Stimulated activated CD4-positive, alpha-beta T cell treated with anti-CD3 and anti-CD28 coated beads, Interleukin-1b, Interleukin-23, amount 100 ng/mL, for 24 hours (primary cell): ENCODE data around the gene GTSE1.

Source experiments
- DNase-seq, 4 experiments: peaks; one replicate each; pipeline ENCODE4 v3.0.0-alpha.2; 2020; ENCODE audit warnings: low read depth in 4 of 4, low spot score in 1 of 4

The GTSE1 gene

GRCh38 chr22:46364341-46365165 lies 67.9 kb downstream of the GTSE1 start:
- DNase-seq: no peak

DNA sequence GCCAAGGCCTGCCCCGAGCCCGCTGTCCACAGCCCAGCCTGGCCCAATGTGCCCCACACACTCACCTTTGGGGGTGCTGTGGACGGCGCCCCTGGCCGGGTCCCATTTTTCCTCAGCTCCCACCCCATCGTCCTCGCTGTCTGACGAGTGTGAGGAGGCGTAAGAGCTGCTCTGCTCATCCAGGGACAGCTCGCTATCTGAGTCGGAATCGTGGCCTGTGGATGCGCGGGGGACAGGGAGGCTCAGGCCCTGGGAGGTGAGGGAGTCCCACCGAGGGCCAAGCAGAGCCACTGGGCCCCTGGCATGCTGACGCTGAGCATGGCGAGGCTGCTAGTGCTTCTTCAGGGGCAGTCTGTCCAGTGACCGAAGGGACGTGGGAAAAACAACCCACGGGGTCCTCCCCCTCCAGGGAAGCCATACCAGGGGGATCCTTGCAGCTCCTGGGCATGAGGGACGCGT lies 68.5 kb downstream of the GTSE1 start:
- DNase-seq: no peak

DNA sequence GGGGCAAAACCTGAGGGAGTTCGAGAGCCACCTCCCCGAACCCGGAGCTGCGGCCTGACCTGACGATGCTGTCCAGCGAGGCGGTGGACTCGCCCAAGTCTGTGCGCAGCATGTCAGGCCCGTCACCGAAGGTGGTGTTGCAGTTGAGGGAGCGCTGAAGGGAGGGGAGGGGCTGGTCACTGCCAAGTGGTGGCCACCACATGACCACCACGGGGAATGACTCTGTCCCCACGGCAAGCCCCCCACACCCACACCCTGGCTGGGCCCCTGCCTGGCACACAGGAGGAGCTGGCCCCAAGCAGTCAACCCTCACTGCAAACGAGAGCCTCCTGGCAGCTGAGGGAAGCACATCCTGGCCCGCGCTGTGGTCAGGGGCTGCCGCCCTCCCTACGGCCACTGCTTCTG lies 69.7 kb downstream of the GTSE1 start:
- DNase-seq: no peak

DNA sequence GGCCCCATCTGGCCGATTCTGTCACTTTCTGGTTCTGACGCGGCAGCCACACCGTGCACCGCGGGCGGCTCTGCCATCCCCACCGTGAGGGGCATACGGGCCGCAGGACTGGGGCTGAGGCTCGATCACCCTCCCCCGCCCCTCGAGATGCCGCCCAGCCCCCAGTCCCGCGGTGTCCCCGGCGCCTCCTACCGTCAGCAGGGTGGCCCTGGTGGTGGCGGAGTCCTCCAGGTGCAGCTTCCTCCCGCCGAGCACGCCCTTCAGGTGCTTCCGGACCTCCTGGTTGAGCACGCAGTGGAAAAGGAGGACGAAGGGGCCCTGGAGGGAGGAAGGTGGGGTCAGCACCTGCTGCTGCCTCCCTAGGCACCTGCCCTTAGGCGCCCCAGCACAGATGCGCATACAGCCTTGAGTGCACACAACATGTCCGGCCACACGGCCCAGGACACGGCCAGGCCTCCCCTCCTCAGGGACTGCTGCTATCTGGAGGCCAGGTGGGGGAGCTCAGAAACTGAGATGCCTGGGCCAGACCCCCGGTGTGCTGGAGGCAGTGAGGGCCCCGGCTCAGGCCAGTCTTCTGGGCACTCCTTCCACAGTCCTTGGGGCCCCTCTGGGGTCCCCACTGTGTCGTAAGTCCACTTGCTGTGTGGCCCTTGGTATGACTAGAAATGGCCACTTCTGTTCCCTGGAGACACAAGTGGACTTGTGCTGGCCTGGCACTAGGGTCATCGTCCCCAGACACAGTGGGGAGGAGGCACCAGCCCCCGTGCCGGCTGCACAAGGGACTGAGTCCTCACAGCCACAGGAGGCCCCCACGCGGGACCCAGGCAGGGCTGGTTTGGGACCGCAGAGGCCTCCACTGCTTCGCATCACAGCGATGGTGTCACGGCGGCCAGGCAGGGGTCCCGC lies 70.4 kb downstream of the GTSE1 start:
- DNase-seq: no peak

DNA sequence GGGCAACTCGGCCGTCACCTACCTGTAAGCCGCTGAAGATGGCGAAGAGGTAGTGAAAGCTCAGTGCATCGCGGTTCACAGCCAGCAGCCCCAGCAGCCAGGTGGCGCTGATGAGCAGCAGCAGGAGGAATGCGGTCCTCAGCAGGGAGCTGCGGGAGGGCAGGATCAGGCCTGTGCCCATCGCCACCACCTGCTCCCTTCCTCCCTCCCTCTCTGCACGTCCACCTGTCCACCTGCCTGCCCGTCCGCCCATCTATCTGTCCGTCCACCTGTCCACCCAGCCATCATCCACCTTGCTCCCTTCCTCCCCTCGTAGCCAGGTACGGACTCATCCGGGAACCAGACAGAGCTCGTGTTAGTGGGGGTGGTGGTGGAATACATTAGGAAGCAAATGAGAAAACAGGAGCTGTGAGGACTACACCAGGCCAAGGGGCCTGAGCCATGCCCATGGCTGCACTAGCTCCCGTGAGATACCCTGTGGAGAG lies 71.1 kb downstream of the GTSE1 start:
- DNase-seq: peak; percentile 38 to 63 (median 46)

DNA sequence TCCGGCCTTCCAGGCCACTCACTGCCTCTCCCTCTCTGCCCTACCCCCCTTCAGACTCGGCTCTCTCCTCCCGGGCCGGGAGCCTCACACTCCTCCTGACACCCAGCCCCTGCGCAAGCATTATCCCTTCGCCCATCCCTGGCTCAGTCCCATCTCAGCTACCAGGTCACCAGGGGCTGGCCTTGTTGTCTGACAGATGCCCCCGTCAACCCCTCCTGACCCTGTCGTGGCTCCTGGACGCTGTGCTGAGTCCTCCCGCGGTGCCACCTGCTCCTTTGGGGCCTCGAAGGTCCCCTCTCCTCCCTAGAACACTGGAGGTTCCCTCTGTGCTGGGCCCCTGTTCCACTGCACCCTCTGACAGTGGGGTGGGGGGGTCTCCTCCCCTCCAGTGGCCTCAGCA lies 71.8 kb downstream of the GTSE1 start:
- no peak for DNase-seq

DNA sequence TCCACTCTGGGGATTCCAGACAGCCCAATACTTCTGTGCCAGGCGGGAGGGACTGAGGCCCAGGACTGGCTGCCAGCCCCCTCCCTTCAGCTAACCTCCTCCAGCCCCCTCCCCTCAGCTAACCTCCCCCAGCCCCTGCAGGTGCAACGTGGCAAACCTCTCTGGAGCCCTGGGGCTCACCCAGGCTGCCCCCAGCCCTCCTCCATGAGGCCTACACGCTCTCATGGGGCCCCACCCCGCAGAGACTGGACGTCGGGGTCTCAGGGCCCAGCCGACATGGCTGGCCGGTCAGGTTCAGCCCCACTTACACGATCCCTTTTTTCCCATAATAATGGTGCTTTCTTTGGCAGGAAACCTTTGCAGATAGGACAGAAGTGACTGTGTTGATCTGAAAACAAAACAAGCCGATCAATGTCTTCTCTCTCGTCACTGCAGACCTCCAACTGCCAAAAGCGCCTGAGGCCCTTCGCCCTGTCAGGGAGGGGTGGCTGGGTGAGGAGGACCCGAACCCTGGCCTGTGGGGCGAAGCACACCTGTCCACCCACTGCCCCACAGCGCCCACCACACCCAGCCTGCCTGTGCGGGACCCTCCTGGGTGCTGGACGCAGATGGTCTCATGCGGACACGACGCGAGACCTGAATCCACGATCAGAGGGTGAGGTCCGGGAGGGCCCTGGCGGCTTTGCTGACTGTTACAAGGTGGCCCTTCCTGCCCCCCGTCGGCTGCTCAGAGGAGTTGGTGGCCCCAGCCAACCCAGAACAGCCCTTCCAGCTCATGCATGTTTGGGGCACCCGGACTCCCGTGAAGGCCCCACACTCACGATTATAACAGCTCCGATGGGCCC lies 72.4 kb downstream of the GTSE1 start:
- DNase-seq: no peak

DNA sequence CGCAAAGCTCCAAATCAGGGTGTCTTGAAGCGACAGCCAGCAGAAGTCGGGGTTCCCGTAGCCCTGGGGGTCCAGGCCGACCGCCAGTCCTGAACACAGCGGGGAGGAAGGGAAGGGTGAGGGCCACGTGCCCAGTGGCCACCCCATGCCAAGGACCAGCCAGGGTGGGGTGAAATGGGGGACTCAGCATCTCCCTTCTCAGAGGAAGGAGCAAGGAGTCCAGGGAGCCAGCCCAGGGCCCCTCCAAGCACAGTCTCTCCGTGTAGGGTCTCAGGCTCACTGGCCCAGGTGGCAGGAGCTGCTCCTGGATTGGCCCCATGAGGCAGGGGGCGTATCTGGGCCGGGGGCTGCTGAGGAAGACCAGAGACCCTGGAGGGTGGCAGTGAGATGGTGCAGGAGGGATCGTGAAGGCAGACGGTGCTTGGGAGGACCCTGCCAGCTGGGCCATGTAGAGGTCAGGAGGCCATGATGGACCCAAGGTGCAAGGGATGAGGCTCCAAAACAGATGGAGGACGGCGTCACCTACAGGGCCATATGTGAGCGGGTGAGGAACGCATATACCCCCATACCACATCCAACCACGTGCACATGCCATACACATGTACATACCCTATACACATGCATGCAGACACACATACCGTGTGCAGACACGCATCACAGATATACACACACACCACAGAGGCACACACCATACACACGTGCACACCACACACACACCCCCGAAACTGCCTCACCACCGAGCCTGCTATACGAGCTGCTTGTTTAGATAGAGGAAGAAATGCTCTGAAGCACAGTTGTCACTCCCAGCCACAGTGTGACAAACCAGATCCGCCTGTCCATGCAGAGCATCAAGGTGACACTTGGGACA lies 73.3 kb downstream of the GTSE1 start:
- DNase-seq: no peak

GRCh38 chr22:46370584-46371291 lies 74.1 kb downstream of the GTSE1 start:
- no peak for DNase-seq

GRCh38 chr22:46371623-46372226 lies 75.1 kb downstream of the GTSE1 start:
- no peak for DNase-seq

DNA sequence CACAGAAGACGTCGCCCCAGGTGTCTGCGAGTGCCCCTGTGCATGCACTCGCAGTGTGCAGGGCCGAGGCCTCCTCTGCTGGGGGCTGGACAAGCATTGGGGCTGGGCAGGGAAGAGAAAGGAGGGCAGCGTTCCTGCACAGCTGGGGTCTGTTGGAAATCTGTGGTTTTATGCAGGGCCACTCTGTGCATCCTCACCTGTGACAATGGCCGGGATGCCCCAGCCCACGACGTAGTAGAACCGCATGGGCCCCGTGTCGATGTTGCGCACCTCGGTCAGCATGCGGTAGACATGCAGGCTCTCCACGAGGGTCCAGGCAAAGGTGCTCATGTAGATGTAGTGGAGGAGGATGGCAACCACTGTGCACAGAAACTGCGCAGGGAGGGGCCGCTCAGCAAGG lies 76.0 kb downstream of the GTSE1 start:
- DNase-seq: no peak

- DNase-seq: no peak
Observed at GRCh38 chr22:46373159-46373558, 76.5 kb downstream of the GTSE1 start.

DNA sequence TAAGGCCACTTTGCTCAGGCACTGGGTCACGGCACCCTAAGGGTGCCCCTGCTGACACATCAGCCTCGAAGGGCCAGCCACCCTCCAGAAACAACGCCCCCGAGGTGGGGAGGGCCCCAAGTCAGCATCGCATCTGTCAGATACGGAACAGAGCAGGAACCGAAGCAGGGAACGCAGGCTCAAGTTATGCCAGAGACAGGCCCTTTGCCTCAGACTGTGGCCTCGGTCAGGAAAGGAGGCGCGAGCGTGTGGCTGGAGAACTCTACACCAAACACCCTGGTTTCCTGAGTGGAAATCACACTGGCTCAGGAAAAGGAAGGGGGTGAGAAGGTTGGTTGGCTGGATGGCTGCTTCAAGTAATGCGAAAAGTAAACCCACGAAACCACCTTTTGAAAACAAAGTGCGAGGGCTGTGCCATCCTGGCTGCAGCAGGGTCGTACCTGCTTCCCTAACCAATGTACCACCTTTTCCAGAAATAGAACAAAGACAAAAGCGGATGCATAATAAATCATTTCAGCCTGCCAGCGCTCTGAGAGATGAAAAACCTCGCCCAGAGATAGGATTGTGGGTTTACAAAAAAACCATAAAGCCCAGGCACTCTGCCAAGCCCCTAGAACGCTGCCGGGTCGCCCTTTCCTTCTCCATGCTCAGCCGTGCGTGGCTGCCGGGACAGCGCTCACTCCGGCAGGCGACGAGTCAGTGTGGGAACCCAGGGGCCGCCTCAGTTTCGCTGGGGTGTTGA lies 77.4 kb downstream of the GTSE1 start:
- DNase-seq: no peak

DNA sequence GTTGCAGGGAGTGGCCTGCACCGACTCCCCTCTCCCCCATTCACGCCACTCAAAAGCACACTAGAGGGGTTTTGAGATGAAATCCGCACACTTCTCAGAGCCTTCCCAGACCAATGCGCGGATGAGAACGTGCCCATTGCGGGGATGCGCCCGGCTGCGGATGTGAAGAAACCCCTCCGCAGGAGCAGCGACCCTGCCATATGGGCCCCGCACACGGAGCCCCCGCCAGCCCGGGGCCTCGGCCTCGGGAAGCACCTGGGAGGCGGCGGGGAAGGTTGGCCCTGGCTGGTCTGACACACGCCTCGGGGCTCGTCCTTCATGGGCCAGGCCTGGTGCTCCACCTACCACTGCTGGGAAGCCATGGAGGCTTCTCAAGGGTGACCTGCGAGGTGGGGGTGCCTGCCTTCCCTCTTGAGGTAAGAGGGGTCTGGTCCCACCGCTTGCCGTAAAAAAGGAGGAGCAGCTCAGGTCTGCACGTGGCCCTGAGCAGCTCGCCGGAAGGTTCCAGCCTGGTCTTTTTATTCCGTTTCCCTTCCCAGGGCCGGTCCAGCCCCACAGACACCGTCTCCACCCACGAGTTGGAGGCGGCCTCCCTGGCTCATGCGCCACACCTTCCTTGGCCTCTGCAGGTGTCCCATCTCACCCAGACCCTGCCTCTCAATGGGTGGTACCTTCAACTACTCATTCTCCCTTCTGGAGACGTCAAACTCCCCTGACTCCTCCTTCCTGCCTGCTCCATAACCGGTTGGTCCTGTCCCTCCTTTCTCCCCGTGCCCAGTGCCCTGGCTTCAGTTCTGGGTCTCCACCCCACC lies 78.2 kb downstream of the GTSE1 start:
- DNase-seq: no peak

- no peak for DNase-seq
Observed at GRCh38 chr22:46376111-46376510, 79.4 kb downstream of the GTSE1 start.

DNA sequence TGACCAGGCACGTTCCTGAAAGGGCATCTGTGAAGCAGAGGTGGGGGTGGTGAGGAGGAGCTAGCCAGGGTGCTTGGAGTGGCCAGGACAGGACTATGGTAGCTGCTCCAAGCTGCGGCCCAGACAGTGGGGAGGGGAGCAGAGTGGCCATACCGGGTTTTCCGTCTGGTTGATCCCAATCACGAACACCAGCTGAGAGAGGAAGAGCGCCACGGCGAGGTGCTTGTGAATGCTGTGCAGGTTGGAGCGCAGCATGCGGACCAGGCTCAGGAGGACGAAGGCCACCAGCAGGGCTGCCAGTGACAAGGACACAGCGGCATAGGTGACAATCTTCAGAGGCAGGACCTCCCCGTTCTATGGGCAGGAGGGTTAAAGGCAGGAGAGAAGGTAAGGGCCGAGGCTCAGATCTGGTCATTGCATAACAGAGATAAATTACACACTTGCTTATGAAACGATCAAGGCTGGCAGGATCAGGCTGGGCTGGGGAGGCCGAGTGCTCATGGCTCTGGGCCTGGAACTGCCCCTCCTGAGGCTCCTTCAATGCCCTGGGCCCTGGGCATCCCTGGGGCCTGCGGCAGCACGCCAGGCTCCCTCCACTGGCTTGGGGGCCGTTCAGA lies 80.3 kb downstream of the GTSE1 start:
- DNase-seq: no peak
